PC-3 (cell line): ENCODE measurements around the gene NRAP. TPM values are rescaled to one million over a fixed set of nuclear protein-coding genes. Genes with fewer than 3 reads are reported as not detected.

Source experiments
- ATAC-seq: fragments of 200-7000 bp; cut with Tn5 transposase; 2 replicates; pipeline ENCODE4 v1.9.1; 2020; ENCODE audit warnings: mild to moderate bottlenecking, moderate library complexity
- BruUV-seq: library from RNA; stranded (reverse); fragments of 400-500 nt; replicated peaks from 2 replicates; lab custom pipeline; 2021; lab: Mats Ljungman, UMichigan
- CTCF ChIA-PET: fragments of 300-600 bp; sonication (Branson Sonifier 250); formaldehyde crosslinking; loops from one replicate; lab custom pipeline; 2022; ENCODE audit warnings: antibody characterized with exemption; lab: Charles Lee
- POLR2A ChIA-PET: fragments of 300-600 bp; sonication (Branson Sonifier 250); formaldehyde crosslinking; loops from one replicate; lab custom pipeline; 2022; ENCODE audit warnings: antibody characterized with exemption; ENCODE audit not compliant: unreplicated experiment; lab: Charles Lee
- DNase-seq: peaks from one replicate; pipeline ENCODE4 v3.0.0-alpha.2; 2015
- H2AFZ ChIP-seq: fragments of 300-600 bp; sonication (generic); 2 replicates; pipeline ENCODE4 v1.6.0; 2016; ENCODE audit warnings: antibody characterized with exemption, low read length
- H3F3A ChIP-seq: fragments of 300-600 bp; sonication (generic); one replicate; pipeline ENCODE4 v1.6.0; 2017; ENCODE audit warnings: antibody characterized with exemption, low read length, control low read depth, mild to moderate bottlenecking; ENCODE audit not compliant: unreplicated experiment
- H3K27ac ChIP-seq: fragments of 300-600 bp; sonication (generic); 2 replicates; pipeline ENCODE4 v1.5.1; 2016; ENCODE audit warnings: mild to moderate bottlenecking, low read length
- H3K27me3 ChIP-seq: fragments of 300-600 bp; sonication (generic); 2 replicates; pipeline ENCODE4 v1.6.1; 2016; ENCODE audit warnings: low read length, mixed read lengths
- H3K36me3 ChIP-seq: fragments of 300-600 bp; sonication (generic); 2 replicates; pipeline ENCODE4 v1.6.1; 2016; ENCODE audit warnings: low read depth, mixed run types, low read length, mixed read lengths
- H3K4me1 ChIP-seq: fragments of 300-600 bp; sonication (generic); 2 replicates; pipeline ENCODE4 v1.5.1; 2016; ENCODE audit warnings: low read length; ENCODE audit not compliant: insufficient read depth
- H3K4me2 ChIP-seq: fragments of 300-600 bp; sonication (generic); 2 replicates; pipeline ENCODE4 v1.6.0; 2016; ENCODE audit warnings: low read length
- H3K4me3 ChIP-seq: fragments of 300-600 bp; sonication (generic); 2 replicates; pipeline ENCODE4 v1.5.1; 2016; ENCODE audit warnings: mild to moderate bottlenecking, low read length, mixed read lengths
- H3K79me2 ChIP-seq: fragments of 300-600 bp; sonication (generic); 2 replicates; pipeline ENCODE4 v1.6.1; 2017; ENCODE audit warnings: low read length, mixed read lengths
- H3K9ac ChIP-seq: fragments of 300-600 bp; sonication (generic); 2 replicates; pipeline ENCODE4 v1.6.0; 2016; ENCODE audit warnings: mild to moderate bottlenecking, low read length
- H3K9me2 ChIP-seq: fragments of 300-600 bp; sonication (generic); replicated peaks from 2 replicates; pipeline ENCODE4 v1.6.1; 2016; ENCODE audit warnings: mixed run types, low read length, mixed read lengths
- H3K9me3 ChIP-seq: fragments of 300-600 bp; sonication (generic); 2 replicates; pipeline ENCODE4 v1.6.1; 2016; ENCODE audit warnings: low read length, mixed read lengths
- H4K20me1 ChIP-seq: fragments of 300-600 bp; sonication (generic); 2 replicates; pipeline ENCODE4 v1.6.1; 2016; ENCODE audit warnings: low read length, mixed read lengths
- CTCF ChIP-seq: fragments of 300-600 bp; sonication (generic); conservative IDR thresholded peaks from 2 replicates; pipeline ENCODE4 v1.5.1; 2017; ENCODE audit warnings: antibody characterized with exemption, low read depth, mild to moderate bottlenecking, low read length
- EZH2 ChIP-seq: fragments of 300-600 bp; sonication (generic); IDR thresholded peaks from one replicate; pipeline ENCODE4 v1.6.1; 2017; ENCODE audit warnings: antibody characterized with exemption, mild to moderate bottlenecking, low read length; ENCODE audit not compliant: unreplicated experiment
- EZH2phosphoT487 ChIP-seq: fragments of 300-600 bp; sonication (generic); IDR thresholded peaks from 2 replicates; pipeline ENCODE4 v1.6.1; 2018; ENCODE audit warnings: mild to moderate bottlenecking, antibody characterized with exemption, low read length, borderline replicate concordance
- intact Hi-C: fragments of 100-400 bp; cut with micrococcal nuclease; formaldehyde crosslinking; loops from 2 replicates; pipeline ENCODE4 v1.9.0; 2023
- total RNA-seq: library from RNA; depleted of rRNA; stranded (reverse); fragments of >200 nt; gene quantifications from 2 replicates; pipeline ENCODE4 v1.2.3, GENCODE V29; 2014

NRAP gene
- total RNA-seq, 1 experiment from 2014 or later, result not detected

GRCh38 chr10:113543107-113543955 lies 120.5 kb downstream of the NRAP start:
- no peaks in the 10 kb centered on the region for H3K36me3 ChIP-seq
- no peaks in the 10 kb centered on the region for H3K27me3 ChIP-seq
- no peaks in the 10 kb centered on the region for H3K9me3 ChIP-seq
- no peak for DNase-seq
- CTCF ChIA-PET, result no interaction called here
- H3K4me2 ChIP-seq, result no peak overlapping the region
- H3K27ac ChIP-seq, result no peak overlapping the region
- H3K4me3 ChIP-seq, result no peak overlapping the region
- H3K9me2 ChIP-seq, result no peaks in the 10 kb centered on the region
- peaks cover 14% of the 10 kb centered on the region for H3K4me1 ChIP-seq
- H3K9ac ChIP-seq, result no peak overlapping the region
- ATAC-seq, result no peak
- TF ChIP-seq EZH2 (no peak), EZH2phosphoT487 (no peak), CTCF (no peak)
- POLR2A ChIA-PET, result no interaction called here
- no TSS peak for BruUV-seq
- no peaks in the 10 kb centered on the region for H3F3A ChIP-seq
- H2AFZ ChIP-seq, result no peak overlapping the region
- no peaks in the 10 kb centered on the region for H3K79me2 ChIP-seq
- H4K20me1 ChIP-seq, result no peaks in the 10 kb centered on the region
- intact Hi-C loops, result no loop called here

GRCh38 chr10:113541549-113541927 lies 122.3 kb downstream of the NRAP start:
- POLR2A ChIA-PET, result no interaction called here
- intact Hi-C loops, result no loop called here
- ATAC-seq, result no peak

More at GRCh38 chr10:113541549-113541927, 122.3 kb downstream of the NRAP start:
- Histone ChIP-seq H3K79me2 (no peaks in the 10 kb centered on the region), H3K9me2 (no peaks in the 10 kb centered on the region), H3K27me3 (no peaks in the 10 kb centered on the region), H3K4me1 (peaks cover 14% of the 10 kb centered on the region), H3F3A (no peaks in the 10 kb centered on the region), H2AFZ (no peak overlapping the region), H3K4me3 (no peak overlapping the region), H3K36me3 (no peaks in the 10 kb centered on the region), H3K9ac (no peak overlapping the region), H3K27ac (no peak overlapping the region), H3K4me2 (no peak overlapping the region), H4K20me1 (no peaks in the 10 kb centered on the region), H3K9me3 (no peaks in the 10 kb centered on the region)
- no peak for DNase-seq
- CTCF ChIA-PET, result no interaction called here
- TF ChIP-seq CTCF, result no peak
- no peak for TF ChIP-seq EZH2phosphoT487
- TF ChIP-seq EZH2, result no peak
- no TSS peak for BruUV-seq
